Neural progenitor cell (in vitro differentiated cells): ENCODE measurements around the gene PARVA.

Source experiments
- CTCF ChIP-seq: fragments of 200-600 bp; sonication (generic); IDR thresholded peaks from 2 replicates; pipeline ENCODE4 v1.5.1; 2017; ENCODE audit warnings: antibody characterized with exemption, mild to moderate bottlenecking
- EZH2phosphoT487 ChIP-seq: fragments of 200-600 bp; sonication (generic); IDR thresholded peaks from 2 replicates; pipeline ENCODE4 v1.6.1; 2017; ENCODE audit warnings: antibody characterized with exemption

DNA sequence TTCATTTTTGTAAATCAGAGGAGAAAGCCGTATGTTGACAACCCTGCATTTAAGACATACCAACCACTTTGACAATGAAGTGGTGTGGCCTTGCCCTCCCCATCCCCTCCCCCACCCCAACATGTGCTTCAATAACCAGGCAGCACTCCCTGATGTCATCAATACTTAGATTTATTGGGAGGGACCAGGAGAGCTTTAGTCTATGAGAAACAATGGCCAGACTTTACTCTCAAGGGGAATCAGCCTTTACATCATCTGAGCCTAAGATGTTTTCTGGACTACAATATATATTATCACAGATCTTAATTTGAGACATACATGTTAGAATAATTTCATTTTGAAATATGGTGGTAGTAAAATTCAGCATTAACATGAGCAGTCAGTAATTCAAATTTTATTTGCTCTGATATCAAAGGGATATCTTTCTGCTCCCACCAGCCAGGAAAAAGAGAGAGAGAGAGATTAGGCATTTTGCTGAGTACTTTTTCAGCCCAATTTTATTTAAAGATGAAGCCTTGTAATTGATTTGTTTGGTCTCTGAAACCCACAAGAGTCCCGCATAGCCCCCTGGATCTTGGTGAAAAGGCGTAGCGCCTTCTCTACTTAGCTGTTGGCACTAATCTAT lies 38.1 kb downstream of the PARVA start:
- no peak for TF ChIP-seq CTCF
- no peak for TF ChIP-seq EZH2phosphoT487
